Measurements from ENCODE around the gene TP53BP2.

TP53BP2 gene

DNA sequence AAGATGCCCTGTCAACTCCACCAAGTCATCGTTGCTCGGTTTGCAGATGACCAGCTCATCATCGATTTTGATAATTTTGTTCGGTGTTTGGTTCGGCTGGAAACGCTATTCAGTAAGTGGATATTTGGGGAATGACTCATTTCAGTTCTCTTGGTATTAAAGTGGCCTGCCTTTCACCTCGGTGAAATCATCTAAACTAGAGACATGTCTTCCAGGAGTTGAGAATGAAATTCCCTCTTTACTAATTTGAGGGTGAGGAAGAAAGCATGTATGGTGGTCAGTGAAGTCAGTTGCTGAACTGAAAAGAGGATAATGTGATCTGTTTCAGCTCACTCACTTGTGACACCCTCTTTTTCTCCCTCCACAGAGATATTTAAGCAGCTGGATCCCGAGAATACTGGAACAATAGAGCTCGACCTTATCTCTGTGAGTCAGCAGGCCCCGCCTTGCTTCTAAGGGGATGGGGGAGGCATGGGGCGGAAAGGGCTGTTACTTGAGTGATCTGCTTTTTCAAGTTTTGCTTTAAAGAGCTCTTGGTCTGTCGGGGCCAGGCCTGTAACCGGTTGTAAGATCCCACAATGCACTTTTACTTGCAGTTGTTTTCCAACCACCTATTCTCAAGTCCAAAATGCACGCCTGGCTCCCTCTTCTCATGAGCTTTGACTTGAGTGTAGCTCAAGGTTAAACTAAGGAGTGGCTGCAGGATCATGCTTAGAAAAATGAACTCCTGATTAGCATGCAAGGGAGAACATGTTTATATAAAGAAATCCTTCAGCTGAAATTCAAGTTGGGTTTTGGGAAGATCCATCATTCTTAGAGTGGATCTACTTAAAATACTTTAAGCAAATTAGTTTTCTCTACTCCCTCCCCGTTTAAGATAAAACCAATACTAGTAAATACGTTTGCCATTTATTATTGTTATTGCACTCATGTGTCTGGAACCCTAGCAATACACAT, 73.7 kb downstream of the TP53BP2 start:
- H3K4me3 ChIP-seq (ENCODE audit: low read depth, low read length), result no peak overlapping the region
- no peaks in the 10 kb centered on the region for H3K27me3 ChIP-seq (ENCODE audit: control insufficient read depth, insufficient read depth, low read length)
- H3K27ac ChIP-seq, result no peak overlapping the region
- TF ChIP-seq, protein P1, sequence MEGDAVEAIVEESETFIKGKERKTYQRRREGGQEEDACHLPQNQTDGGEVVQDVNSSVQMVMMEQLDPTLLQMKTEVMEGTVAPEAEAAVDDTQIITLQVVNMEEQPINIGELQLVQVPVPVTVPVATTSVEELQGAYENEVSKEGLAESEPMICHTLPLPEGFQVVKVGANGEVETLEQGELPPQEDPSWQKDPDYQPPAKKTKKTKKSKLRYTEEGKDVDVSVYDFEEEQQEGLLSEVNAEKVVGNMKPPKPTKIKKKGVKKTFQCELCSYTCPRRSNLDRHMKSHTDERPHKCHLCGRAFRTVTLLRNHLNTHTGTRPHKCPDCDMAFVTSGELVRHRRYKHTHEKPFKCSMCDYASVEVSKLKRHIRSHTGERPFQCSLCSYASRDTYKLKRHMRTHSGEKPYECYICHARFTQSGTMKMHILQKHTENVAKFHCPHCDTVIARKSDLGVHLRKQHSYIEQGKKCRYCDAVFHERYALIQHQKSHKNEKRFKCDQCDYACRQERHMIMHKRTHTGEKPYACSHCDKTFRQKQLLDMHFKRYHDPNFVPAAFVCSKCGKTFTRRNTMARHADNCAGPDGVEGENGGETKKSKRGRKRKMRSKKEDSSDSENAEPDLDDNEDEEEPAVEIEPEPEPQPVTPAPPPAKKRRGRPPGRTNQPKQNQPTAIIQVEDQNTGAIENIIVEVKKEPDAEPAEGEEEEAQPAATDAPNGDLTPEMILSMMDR (IDR thresholded peaks at IDR 0.05), result no peak
- no peaks in the 10 kb centered on the region for H3K36me3 ChIP-seq (ENCODE audit: control insufficient read depth, insufficient read depth, low read length)
- no peaks in the 10 kb centered on the region for H3K4me1 ChIP-seq
- no peaks in the 10 kb centered on the region for H3K9me3 ChIP-seq (ENCODE audit: control insufficient read depth, low read length)
- no peak overlapping the region for H3K4me2 ChIP-seq (ENCODE audit: low read length)
- H3K79me2 ChIP-seq, result no peaks in the 10 kb centered on the region
- no peak overlapping the region for H3K9ac ChIP-seq
- H2AFZ ChIP-seq, result no peak overlapping the region

DNA sequence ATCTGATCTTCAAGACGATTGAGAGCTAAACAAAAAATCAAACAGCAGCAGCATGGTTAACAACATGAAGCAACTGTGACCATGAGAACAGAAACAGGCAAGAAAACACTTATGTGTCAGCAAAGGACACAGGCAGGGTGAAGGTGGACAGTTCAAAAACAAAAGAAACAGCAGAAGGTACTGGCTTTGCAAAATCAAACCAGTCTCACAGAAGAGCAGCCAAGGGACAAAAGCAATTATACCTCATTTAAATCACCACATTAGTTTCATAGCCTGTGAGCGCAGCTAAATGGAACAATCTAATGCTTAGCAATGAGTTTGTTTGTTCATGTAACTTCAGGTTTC, 74.3 kb downstream of the TP53BP2 start:
- Histone ChIP-seq H3K36me3 (ENCODE audit: control insufficient read depth, insufficient read depth, low read length) (no peaks in the 10 kb centered on the region), H3K27me3 (ENCODE audit: control insufficient read depth, insufficient read depth, low read length) (no peaks in the 10 kb centered on the region), H2AFZ (no peak overlapping the region), H3K4me2 (ENCODE audit: low read length) (no peak overlapping the region), H3K4me1 (no peaks in the 10 kb centered on the region), H3K4me3 (ENCODE audit: low read depth, low read length) (no peak overlapping the region), H3K27ac (no peak overlapping the region), H3K9me3 (ENCODE audit: control insufficient read depth, low read length) (no peaks in the 10 kb centered on the region), H3K79me2 (no peaks in the 10 kb centered on the region), H3K9ac (no peak overlapping the region)
- TF ChIP-seq, protein P1 (IDR thresholded peaks at IDR 0.05), result no peak

DNA sequence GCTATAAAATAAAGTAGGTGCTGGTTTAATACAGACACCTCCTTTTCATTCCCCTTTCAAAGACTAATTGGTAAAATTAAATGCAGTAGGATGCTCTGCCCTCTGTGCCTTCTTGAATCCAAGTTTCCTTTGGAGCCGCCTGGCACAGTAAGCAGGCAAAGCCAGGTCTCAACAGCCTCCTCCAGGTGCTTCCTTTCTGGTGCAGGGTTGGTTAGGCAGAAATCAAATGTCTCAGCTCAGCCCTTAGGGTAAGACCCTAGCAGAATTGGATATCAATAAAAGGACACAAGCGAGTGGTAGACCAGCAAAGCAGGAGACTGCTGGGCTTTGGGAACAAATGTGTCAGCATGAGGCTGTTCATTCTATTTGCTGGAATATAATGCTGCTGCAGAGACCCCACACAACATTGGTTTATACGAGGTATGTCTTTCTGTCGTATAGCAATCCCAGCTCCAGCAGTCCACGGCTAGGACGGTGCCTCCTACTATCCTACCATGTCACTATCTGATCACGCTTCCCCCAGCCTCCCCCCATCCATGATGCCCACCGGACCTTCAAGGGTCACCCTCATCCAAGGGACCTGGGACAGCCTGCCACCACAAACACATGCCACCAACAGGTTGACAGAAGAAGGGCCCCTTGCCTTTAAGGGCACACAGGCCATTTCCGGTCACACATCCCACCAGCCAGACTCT, 75.0 kb downstream of the TP53BP2 start:
- TF ChIP-seq, protein P1 (IDR thresholded peaks at IDR 0.05), result no peak
- H3K9ac ChIP-seq, result no peak overlapping the region
- H3K4me3 ChIP-seq (ENCODE audit: low read depth, low read length), result no peak overlapping the region
- no peaks in the 10 kb centered on the region for H3K79me2 ChIP-seq
- no peaks in the 10 kb centered on the region for H3K9me3 ChIP-seq (ENCODE audit: control insufficient read depth, low read length)
- H3K4me1 ChIP-seq, result no peaks in the 10 kb centered on the region
- no peaks in the 10 kb centered on the region for H3K27me3 ChIP-seq (ENCODE audit: control insufficient read depth, insufficient read depth, low read length)
- no peaks in the 10 kb centered on the region for H3K36me3 ChIP-seq (ENCODE audit: control insufficient read depth, insufficient read depth, low read length)
- no peak overlapping the region for H3K4me2 ChIP-seq (ENCODE audit: low read length)
- no peak overlapping the region for H2AFZ ChIP-seq
- H3K27ac ChIP-seq, result no peak overlapping the region

DNA sequence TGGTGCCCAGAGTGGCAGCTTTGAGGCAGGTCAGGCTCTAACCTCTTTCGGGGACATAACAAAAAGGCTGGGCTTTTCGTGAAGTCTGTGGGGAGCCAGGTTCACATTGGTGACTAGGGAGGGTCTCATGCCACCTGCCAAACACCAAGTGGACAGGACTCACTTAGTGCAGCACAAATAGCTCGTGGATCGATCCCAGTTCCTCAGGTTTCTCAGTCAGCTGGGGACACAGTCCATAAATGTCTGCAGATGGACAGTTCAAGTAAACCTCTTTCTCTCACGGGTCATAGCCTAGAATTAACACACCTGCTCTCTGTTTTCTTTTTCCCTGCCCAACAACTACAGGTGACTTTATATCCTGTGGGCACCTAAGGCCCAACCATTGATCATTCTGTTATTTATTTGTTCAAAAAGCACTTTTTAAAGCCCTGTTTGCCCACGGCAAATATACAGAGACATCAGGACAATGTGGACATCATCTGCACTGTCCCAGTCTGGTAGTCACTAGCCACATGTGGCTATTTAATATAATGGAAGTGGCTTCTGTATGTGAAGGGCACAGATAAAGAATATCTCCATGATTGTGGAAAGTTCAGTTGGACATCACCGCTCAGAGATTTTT, 79.9 kb downstream of the TP53BP2 start:
- Histone ChIP-seq H3K4me3 (ENCODE audit: low read depth, low read length) (no peak overlapping the region), H3K27me3 (ENCODE audit: control insufficient read depth, insufficient read depth, low read length) (no peaks in the 10 kb centered on the region), H3K36me3 (ENCODE audit: control insufficient read depth, insufficient read depth, low read length) (no peaks in the 10 kb centered on the region), H3K9ac (no peak overlapping the region), H3K4me2 (ENCODE audit: low read length) (no peak overlapping the region), H3K27ac (no peak overlapping the region), H3K4me1 (no peaks in the 10 kb centered on the region), H2AFZ (no peak overlapping the region), H3K9me3 (ENCODE audit: control insufficient read depth, low read length) (no peaks in the 10 kb centered on the region), H3K79me2 (no peaks in the 10 kb centered on the region)
- TF ChIP-seq, protein P1 (IDR thresholded peaks at IDR 0.05), result no peak
